HG03095 (cell line): ENCODE results near the gene ACSBG1.

Experiments
- ATAC-seq: cut with Tn5 transposase; IDR thresholded peaks from one replicate; pipeline ENCODE4 v1.9.1; 2021; ENCODE audit warnings: moderate library complexity; ENCODE audit not compliant: unreplicated experiment

Gene ACSBG1, protein sequence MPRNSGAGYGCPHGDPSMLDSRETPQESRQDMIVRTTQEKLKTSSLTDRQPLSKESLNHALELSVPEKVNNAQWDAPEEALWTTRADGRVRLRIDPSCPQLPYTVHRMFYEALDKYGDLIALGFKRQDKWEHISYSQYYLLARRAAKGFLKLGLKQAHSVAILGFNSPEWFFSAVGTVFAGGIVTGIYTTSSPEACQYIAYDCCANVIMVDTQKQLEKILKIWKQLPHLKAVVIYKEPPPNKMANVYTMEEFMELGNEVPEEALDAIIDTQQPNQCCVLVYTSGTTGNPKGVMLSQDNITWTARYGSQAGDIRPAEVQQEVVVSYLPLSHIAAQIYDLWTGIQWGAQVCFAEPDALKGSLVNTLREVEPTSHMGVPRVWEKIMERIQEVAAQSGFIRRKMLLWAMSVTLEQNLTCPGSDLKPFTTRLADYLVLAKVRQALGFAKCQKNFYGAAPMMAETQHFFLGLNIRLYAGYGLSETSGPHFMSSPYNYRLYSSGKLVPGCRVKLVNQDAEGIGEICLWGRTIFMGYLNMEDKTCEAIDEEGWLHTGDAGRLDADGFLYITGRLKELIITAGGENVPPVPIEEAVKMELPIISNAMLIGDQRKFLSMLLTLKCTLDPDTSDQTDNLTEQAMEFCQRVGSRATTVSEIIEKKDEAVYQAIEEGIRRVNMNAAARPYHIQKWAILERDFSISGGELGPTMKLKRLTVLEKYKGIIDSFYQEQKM

DNA sequence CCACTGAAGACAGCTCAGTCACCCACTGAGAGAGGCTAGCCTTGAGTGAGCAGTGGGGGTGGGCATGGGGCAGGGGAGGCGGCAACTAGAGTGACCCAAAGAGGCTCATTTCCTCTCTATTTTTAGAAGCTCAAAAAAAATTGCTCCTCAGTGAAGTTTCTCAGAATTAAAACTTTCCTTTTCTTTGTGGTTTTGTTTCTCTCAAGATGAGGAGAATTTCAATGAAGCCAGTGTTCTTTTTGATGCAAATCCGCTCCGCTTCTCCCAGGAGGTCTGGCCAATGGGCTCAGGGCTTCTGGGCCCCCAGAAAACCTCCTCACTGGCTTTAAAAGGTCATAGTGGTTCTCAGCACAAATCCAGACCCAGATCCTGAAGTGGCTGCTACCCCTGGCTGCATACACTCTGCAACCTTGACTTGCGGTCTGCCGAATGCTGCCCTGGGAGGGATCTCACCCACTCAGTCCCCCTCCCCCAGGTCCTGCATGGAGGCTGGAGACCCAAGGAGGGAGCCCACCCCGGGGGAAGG, at the start of gene ACSBG1:
ACSBG1 (minus strand) TSS at position 51 of the 526 bp plus-strand sequence. CDS start 64 bp downstream, outside the sequence.
- ATAC-seq = no peak

DNA sequence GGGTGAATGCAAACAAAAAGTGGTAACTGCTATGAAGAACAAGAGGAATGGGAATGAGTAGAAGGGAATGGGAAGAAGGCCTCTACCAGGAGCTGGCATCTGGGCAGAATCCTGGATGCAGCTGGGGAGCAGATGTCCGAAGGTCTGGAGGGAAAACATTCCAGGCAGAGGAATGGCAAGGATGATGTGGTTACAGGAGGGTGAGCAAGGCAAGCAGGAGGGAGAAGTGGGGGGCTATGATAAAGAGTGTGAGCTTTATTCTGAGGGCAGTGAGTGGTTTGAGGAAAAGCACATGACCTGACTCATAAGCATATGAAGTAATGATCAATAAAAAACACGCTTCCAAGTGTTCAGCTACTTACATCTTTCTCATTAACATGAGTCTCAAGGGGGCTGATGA, 48.0 kb upstream of the ACSBG1 start:
- ATAC-seq = no peak

DNA sequence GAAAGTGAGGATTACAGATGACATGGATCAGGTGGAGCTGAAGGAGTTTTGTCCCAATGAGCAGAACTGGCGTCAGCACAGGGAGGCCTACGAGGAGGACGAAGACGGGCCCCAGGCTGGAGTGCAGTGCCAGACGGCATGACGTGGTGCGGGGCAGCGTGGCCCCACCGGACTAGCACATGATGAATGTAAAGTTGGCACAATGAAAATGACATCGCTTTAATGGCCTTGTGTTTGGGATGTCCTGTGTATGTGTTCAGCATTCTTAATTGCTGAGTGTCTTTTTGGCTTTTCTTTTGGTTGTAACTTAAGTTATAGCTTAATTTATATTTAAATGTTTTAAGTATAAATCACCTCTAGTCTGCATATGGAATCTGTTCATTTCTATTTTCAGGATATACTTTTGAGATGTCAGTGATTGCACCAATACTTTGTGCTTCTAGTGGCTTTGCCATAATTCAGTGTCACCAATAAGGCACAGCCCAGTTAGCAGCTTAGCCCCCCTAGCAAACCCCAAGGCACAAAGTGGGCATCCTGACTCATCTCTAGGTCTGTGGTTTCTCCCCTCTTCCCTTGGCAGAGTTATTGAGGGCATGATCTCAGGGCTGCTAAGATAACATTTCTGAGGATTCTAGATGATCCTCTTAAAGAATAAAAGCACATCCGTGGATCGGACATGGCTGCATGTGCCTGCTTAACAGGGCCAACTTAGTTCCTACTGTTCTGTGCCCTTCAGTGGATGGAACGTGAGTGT, 46.1 kb upstream of the ACSBG1 start:
- ATAC-seq = no peak

DNA sequence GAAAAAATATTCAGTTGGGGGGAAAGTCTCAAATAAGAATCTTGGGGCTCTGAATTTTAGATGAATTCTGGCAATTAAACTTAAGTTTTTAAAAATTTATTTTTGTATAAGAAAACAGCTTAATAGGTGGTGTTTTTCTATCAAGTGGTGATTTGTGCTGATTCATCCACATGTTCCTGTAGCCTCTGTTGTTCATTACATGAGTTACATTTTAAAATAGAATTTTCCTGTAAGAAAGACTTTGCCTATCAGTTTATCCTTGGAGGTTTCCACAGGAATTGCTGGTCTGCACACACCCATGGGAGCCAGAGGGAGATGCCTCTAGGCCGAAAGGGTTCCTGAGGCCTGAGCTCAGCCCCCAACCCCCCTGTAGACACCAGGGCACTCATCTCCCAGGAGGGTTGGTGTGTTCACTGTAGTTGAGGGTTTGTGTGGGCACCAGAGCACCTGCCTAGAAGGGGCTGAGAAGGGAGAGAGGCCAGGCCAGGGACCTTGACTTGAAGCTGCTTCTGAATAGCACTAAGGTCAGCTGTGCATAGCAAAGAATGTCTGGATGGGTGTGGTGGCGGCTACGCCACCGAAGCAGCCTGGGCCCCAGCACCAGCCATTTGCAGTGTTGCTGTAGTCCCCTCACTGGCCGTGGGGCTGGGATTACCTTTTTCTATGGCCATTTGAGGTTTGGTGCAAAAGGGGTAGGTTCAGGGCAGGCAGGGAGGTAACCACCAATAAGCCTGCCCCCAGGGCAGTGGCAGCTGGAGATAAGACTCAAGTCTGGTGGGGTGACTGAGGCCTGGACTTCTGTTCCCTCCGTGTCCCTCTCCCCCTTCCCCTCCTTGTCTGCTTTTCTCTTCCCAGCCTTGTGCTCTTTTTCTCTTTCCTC, 41.9 kb upstream of the ACSBG1 start:
- no peak for ATAC-seq

DNA sequence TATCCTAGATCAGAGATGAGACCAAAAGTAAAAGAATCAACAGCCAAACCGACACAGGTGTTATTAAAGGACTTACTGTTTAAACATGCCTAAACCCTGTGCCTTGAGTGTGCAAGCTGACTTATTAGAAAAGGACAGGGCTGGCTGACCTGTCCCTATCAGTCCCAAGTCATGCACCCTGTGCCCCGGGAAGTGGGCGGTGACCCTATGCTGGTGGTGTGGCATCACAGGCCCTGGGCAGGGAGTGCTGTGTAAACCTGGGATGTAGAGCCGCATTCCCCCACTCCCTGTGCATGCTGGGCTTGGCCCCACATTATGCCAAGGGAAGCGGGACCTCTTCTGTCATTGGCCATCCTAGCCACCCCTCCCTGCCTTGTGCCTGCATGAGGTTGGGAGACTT, 40.6 kb upstream of the ACSBG1 start:
- ATAC-seq = no peak

DNA sequence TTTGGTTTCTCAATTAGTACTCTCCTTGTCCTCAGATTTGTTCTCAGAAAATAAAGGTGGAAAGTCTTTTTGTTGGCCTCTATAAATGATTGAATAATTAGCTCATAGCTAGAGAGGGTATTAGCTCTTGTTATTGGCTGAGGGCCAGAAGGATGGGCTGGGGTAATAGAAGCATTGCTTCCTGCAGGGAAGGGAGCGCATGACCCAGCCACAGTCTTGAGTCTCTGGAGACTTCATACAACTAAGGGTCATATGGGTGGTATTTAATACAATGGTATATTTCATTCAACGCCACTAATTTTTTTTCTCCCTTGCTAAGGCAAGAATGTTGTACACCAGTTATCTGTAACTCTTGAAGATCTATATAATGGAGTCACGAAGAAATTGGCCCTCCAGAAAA, 38.4 kb upstream of the ACSBG1 start:
- ATAC-seq = no peak

DNA sequence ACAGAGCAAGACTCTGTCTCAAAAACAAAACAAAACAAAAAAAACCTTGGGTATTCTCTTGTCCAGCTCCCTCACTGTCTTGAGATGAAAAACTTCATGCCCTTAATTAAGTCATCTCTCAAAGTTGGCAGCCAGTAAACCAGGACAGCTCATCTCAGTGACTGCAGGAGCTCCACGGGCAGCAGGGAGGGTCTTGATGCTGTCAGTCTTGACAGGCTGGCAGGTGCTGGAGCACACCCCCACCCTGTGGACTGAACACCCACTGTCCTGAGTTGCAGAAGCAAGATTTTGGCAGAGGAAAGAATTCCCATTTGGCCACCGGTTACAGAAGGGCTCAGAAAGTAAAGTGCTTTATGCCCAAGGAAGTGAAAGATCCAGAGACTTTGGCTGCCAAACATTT, 38.0 kb upstream of the ACSBG1 start:
- no peak for ATAC-seq

DNA sequence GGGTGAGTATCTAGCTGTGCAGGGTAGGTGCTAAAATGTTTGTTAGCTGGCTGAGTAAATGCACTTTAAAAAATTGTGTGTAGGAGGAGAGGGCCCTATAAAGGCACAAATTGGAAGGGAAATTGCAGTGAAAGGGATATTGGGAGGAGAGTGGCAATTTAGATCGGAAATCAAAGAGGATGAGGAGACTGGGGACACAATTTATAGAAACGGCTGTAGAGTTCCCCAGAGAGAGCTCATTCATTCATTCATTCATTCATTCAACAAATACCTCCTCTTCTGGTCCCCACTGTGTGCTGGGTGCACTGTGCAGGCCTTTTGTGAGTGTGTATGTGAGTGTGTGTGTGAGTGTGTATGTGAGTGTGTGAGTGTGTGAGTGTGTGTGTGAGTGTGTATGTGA, 32.4 kb upstream of the ACSBG1 start:
- ATAC-seq = no peak

DNA sequence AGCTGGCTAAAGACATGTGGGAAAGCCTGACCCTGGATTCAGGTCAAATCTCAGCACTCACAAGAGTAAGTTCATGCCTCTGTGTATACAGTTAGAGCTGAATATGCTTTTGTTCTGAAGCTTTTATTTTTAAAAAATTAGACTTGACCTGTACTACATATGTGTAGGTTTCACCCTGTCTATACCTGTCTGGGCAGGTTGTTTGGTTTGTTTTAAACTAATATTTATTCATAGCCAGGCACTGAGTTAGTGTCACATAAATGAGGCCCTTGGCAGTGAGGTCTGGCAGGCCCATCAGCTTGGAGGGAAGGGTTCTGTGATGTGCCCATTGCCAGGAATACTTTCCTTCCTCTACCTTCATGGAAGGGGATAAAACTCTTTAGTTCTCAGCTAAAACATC, 31.9 kb upstream of the ACSBG1 start:
- no peak for ATAC-seq

DNA sequence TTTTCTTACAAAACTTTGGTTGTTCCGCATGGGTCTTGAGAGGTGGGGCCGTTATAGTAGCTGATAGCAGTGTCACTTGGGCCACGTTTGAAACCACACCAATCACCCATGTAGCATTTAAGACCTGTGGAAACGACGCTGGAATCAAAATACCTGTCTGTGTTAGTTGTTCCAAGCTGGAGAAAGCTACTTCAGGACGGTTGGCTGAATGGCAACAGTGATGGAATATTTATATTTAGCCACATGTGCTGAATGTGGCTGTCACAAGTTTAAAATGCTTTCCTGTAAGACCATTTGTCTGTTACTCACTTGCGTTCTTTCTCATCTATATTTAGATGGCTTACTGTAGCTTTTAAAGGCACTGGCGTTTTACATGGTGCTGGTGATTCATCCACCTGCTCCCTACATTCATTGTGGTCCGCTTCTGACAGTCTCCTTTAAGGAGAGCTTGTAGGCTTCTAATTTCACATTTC, 31.4 kb upstream of the ACSBG1 start:
- no peak for ATAC-seq

DNA sequence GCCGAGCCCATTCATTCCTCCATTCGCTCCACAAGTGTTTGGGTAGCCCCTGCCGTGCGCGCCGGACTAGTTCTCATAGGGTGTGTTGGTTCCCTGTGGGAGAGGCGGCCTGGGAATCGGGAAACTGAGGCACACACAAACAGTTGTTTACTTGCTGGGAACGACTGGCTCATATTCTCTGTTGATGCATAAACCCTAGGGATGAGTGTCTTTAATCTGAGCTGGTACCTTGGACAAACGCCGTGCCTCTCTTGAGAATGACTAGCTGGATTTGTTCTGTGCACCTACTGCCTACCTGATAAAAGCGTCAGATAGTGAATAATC, 30.7 kb upstream of the ACSBG1 start:
- ATAC-seq = no peak

DNA sequence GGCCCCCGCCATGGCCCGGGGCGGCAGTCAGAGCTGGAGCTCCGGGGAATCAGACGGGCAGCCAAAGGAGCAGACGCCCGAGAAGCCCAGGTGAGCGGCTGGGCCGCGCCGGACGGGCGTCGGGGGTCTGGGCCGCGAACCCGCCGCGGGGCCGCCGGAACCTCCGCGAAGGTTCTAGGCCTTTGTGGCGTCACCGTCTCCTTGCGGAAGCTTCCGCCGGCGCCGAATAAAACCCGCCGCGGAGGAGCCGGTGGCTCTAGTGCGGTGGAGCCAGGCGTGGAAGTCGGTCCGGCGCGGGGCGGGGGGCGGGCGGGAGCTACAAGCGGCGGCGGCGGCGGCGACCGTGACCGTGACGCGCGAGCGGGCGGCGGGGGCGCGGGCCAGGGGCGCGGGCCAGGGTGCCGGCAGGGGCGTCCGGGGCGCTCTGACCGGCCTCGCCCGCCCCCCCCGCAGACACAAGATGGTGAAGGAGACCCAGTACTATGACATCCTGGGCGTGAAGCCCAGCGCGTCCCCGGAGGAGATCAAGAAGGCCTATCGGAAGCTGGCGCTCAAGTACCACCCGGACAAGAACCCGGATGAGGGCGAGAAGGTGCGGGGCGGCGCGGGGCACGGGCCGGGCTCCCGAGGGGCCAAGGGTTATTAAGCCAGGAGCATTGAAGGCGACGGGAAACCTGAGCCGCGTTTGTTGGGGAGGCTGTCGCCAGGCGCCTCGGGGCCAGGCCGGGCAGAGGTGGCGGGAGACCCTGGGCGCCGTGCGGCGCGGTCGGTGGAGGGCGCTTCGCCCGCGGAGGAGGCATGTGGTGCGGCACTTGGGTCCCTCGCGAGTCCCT, 30.2 kb upstream of the ACSBG1 start, which contains the start of gene DNAJA4:
DNAJA4 (plus strand) TSS at position 259 of the 833 bp plus-strand sequence; CDS start at position 461, 202 bp downstream.
- no peak for ATAC-seq

DNA sequence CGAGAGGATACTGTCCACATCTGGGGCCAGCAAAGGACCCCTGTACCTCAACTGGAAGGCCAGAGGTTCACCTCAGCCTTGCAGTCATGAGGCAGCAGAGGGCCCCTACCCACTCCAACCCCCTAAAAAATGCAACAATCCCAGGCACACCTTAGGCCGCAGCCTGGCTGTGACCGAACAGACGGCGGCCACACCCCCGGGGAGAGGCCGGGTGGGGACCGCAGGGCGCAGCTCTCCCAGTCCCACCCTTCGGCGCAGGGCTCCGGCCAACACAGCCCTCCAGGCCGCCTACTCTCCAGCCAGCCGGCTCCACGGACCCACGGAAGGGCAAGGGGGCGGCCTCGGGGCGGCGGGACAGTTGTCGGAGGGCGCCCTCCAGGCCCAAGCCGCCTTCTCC, 29.5 kb upstream of the ACSBG1 start:
- no peak for ATAC-seq

DNA sequence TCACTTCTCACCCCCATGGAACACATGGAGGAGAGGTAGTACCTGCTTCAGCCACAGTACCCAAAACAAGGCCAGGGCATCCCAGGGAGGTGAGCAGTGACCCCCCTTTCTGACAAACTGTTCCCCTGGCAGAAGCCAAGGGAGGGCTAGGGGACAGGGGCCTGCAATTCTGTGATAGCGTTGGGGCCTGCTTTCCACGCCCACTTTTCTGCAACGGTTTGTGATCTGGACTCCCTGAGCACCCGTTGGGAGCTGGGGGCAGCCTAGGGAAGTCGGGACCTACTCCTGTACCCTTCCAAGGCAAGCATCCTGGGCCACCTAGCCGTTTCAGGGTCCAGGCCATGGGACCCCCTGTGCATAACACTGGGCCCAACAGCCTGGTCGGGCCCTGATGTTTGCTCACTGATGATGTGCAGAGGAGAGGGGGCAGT, 29.0 kb upstream of the ACSBG1 start:
- ATAC-seq = no peak

DNA sequence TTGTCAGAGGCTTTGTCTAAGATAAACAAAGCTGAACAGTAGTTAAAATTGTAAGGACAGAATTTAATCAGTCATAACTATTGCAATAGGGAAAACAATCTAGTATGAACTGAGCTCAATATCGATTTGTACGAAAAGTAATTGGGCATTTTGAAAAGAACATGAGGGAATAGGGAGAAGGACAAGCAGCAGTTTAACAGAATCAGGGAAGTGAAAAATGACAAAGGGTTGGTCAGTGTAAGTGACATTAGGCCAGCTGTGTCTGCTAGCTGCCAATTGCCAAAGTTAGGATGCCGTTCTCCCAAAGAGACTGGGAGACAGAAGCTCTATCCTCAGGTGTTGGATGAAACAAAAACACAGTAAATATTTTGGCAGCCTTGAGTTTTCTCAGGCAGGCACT, 26.7 kb upstream of the ACSBG1 start:
- ATAC-seq = no peak

DNA sequence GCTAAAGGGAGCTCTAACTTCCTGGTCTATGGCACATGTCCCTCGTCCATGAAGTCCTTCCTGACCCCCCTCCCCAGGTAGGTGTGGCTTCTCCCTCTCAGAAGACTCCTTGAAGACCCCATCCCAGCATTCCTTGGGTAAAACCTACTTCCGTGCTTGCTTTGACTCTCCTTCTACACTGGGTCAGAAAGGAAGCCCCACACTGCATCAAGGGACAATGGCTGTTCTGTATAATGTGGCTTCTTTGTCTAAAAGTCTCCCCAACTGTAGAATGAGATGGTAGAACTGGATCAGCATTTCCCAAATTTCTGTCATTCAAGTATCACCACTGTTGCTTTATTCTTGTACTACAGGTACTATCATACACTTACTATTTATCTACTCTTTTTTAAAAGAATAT, 26.1 kb upstream of the ACSBG1 start:
- ATAC-seq = no peak

DNA sequence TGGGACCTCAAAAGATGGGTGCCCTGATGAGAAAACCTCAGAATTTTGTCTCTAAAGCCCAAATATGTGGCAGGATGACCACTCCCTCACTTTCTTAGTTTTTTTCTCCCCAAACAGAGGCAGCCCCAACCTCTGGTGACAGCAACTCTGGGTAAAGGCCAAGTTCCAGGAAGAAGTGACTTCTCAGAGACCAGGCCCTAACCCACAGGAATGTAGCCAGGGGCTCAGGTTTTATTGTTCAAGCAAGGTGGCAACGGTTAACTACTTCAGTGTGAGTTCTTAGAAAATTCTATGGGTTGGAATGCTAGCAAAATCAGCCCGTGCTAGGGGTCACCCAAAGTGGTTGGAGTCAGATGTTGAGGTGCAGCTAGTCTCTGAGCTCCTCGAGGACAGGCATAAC, 24.9 kb upstream of the ACSBG1 start:
- ATAC-seq = no peak

DNA sequence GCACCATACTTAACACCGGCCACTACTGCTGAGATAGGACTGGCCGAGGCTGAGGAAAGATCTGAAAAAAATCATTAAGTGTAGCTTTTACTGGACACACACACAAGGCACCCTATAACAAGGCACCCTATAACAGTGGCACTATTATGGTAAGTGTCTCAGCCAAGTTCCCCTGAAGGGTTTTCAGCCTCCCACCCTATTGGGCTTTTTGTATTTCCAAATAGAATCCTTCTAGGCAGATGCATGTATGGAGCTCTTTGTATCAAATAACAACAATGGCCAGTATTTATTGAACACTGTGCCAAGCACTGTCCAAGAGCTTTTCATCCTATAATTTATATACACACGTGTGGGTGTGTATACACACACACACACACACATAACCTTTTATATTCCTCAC, 23.3 kb upstream of the ACSBG1 start:
- no peak for ATAC-seq

DNA sequence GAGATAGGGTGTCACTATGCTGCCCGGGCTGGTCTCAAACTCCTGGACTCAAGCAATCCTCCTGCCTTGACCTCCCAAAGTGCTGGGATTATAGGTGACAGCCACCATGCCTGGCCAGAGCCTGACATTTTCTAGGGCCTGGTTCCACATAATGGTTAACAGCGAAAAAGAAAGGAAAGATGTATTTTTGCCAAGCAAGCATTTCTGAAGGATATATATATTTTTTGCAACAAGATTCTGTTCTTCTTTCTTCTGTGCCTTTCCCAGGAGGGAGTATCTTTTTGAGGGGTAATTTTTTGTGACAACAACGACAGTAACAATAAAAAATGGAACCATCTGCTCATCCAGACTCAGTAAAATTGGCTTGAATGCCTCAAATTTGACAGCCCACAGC, 21.7 kb upstream of the ACSBG1 start:
- ATAC-seq = no peak
